ENCODE results near the gene BLOC1S1. TPM values are rescaled to one million over a fixed set of nuclear protein-coding genes. Genes with fewer than 3 reads are reported as not detected.

The BLOC1S1 gene
- total RNA-seq, 2 experiments from 2014 or later: 34.8 to 36.9 TPM

DNA sequence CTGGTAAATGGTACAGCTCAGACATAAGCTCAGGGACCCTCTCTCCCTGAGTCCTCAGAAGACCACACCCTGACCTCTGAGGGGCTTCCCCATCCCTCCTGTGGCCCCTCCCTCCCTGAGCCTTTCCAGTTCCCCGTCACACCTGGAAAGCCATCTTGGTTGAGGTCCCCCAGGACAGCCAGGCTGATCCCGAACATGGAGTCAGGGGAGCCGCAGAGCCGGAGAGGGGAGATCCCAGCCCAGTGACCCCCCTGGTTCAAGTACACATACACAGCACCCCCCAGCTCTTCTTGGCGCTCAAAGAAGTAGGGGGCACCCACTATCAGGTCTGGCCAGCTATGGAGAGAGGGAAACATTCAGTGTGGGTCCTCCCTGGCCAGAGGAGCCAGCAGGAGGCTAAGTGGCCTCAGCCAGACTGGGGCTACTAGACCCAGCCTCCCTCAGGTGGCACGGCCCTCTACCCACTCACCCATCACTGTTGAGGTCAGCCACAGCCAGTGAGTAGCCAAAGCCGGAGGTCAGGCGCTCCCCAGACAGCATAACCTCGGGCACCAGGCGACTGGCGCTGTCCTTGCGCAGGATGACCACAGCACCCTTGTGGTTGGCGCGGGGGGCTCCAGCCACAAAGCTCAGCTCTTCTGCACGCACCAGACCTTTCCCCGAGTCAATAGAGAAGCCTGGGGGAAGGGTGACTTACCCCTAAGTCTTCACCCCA is 17.4 kb upstream of the BLOC1S1 start:
- Mint-ChIP-seq H3K4me1 (ENCODE audit: low read depth) (no peaks in the 10 kb centered on the region), H3K9me3 (no peaks in the 10 kb centered on the region), H3K36me3 (ENCODE audit: low read depth) (no peaks in the 10 kb centered on the region), H3K27me3 (no peaks in the 10 kb centered on the region), H3K27ac (no peak overlapping the region), H3K4me3 (no peak overlapping the region)
- Histone ChIP-seq H3K27me3 (ENCODE audit: control insufficient read depth in 1 of 2, insufficient read depth in 2 of 2, low read length in 2 of 2) (peaks cover 0 to 3% of the 10 kb centered on the region in 2 experiments), H3K36me3 (ENCODE audit: insufficient read depth, low read length) (no peaks in the 10 kb centered on the region), H3K4me3 (ENCODE audit: low read length) (no peak overlapping the region), H3K9me3 (ENCODE audit: control insufficient read depth in 1 of 2, insufficient read depth in 1 of 2, low read length in 2 of 2) (no peaks in the 10 kb centered on the region), H3K27ac (ENCODE audit: low read depth in 1 of 2, low read length in 2 of 2) (no peak overlapping the region), H3K4me1 (ENCODE audit: insufficient read depth, low read length) (no peaks in the 10 kb centered on the region)
- DNase-seq (no peak), ATAC-seq (ENCODE audit: poor library complexity) (no peak)
- ChIA-PET POLR2A (no interaction called here), CTCF (no interaction called here)
- intact Hi-C loops (cut with DNase I, micrococcal nuclease): no loop called here
- no peak for TF ChIP-seq CTCF (IDR thresholded peaks at IDR 0.05)

GRCh38 chr12:55698965-55699364 is 16.9 kb upstream of the BLOC1S1 start:
- Histone ChIP-seq H3K4me3 (ENCODE audit: low read length) (no peak overlapping the region), H3K27ac (ENCODE audit: low read depth in 1 of 2, low read length in 2 of 2) (no peak overlapping the region), H3K4me1 (ENCODE audit: insufficient read depth, low read length) (no peaks in the 10 kb centered on the region), H3K9me3 (ENCODE audit: control insufficient read depth in 1 of 2, insufficient read depth in 1 of 2, low read length in 2 of 2) (no peaks in the 10 kb centered on the region), H3K36me3 (ENCODE audit: insufficient read depth, low read length) (no peaks in the 10 kb centered on the region), H3K27me3 (ENCODE audit: control insufficient read depth in 1 of 2, insufficient read depth in 2 of 2, low read length in 2 of 2) (peaks cover 0 to 3% of the 10 kb centered on the region in 2 experiments)
- ChIA-PET CTCF (no interaction called here), POLR2A (no interaction called here)
- H3K4me3 Mint-ChIP-seq: no peak overlapping the region
- TF ChIP-seq CTCF (IDR thresholded peaks at IDR 0.05): no peak
- intact Hi-C loops (cut with DNase I, micrococcal nuclease): no loop called here
- ATAC-seq (ENCODE audit: poor library complexity) (no peak), DNase-seq (no peak)
- H3K4me1 Mint-ChIP-seq (ENCODE audit: low read depth): no peaks in the 10 kb centered on the region
- no peaks in the 10 kb centered on the region for H3K27me3 Mint-ChIP-seq
- H3K36me3 Mint-ChIP-seq (ENCODE audit: low read depth): no peaks in the 10 kb centered on the region
- no peak overlapping the region for H3K27ac Mint-ChIP-seq
- H3K9me3 Mint-ChIP-seq: no peaks in the 10 kb centered on the region

GRCh38 chr12:55699471-55700055 is 16.3 kb upstream of the BLOC1S1 start:
- ATAC-seq (ENCODE audit: poor library complexity) (no peak), DNase-seq (no peak)
- Mint-ChIP-seq H3K4me1 (ENCODE audit: low read depth) (no peaks in the 10 kb centered on the region), H3K9me3 (no peaks in the 10 kb centered on the region), H3K4me3 (no peak overlapping the region), H3K27me3 (no peaks in the 10 kb centered on the region), H3K27ac (no peak overlapping the region), H3K36me3 (ENCODE audit: low read depth) (no peaks in the 10 kb centered on the region)
- Histone ChIP-seq H3K36me3 (ENCODE audit: insufficient read depth, low read length) (no peaks in the 10 kb centered on the region), H3K4me3 (ENCODE audit: low read length) (no peak overlapping the region), H3K4me1 (ENCODE audit: insufficient read depth, low read length) (no peaks in the 10 kb centered on the region), H3K9me3 (ENCODE audit: control insufficient read depth in 1 of 2, insufficient read depth in 1 of 2, low read length in 2 of 2) (no peaks in the 10 kb centered on the region), H3K27me3 (ENCODE audit: control insufficient read depth in 1 of 2, insufficient read depth in 2 of 2, low read length in 2 of 2) (peaks cover 0 to 3% of the 10 kb centered on the region in 2 experiments), H3K27ac (ENCODE audit: low read depth in 1 of 2, low read length in 2 of 2) (no peak overlapping the region)
- ChIA-PET POLR2A (no interaction called here), CTCF (no interaction called here)
- no peak for TF ChIP-seq CTCF (IDR thresholded peaks at IDR 0.05)
- intact Hi-C loops (cut with DNase I, micrococcal nuclease): no loop called here
